Measurements from ENCODE around the gene ISYNA1. TPM values are rescaled to one million over a fixed set of nuclear protein-coding genes. Genes with fewer than 3 reads are reported as not detected.

ISYNA1 gene
- total and polyA plus RNA-seq, 12 donors, result 3.2 to 313 (median 78.7) TPM

DNA sequence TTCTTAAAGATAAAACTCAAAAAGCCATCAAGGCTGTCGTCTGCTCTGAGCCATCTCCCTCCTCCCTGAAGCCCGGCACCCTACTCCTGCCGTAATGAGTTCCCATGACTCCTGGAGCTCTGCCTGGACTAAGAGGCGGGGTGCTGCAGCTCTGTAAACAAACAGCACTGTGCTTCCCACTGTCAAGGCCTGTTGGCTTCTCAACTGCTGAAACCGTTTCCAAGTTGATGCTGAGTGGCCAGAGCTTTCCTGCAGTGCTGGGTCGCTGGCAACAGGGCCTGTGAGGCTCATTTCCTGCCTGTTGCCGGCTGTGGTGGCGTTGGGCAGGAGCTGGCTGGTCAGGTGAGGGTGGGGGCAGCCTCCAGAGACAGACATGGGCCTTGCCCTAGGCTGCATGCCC is 26.7 kb upstream of the ISYNA1 start:
- Histone ChIP-seq H3K4me3 (no peak overlapping the region), H3K4me1 (replicated peaks in 1 of 2) (peaks cover 23 to 53% of the 10 kb centered on the region in 2 donors), H3K27ac (peak overlapping the region; percentile 48 to 89 (median 70)), H3K27me3 (no peaks in the 10 kb centered on the region), H3K36me3 (replicated peaks in 1 of 2) (peaks cover 0 to 26% of the 10 kb centered on the region in 2 donors), H3K9me3 (replicated peaks in 1 of 3) (no peaks in the 10 kb centered on the region)
- 0 to 35% (median 13%) methylated on average over 5 to 8 of the region's 8 CpGs for WGBS, 4 donors
- peak; percentile 81 to 96 (median 94) for DNase-seq
- intact Hi-C loops (cut with DNase I), result loop anchor here (5.0 to 10.0 kb wide), 4 partner anchors 50 to 460 kb away; no protein-coding TSS in a partner anchor
- no peak for TF ChIP-seq CTCF (IDR thresholded peaks at IDR 0.05)
- TF ChIP-seq POLR2A (IDR thresholded peaks at IDR 0.05), result peak in 1 of 2 donors; percentile 69

- peaks cover 32 to 69% of the 10 kb centered on the region in 2 donors for H3K4me1 ChIP-seq (replicated peaks in 1 of 2)
- H3K9me3 ChIP-seq (replicated peaks in 1 of 3), result no peaks in the 10 kb centered on the region
- peak overlapping the region in 2 of 5 donors; percentile 26 to 94 for H3K27ac ChIP-seq
- DNase-seq, result peak in 1 of 7 donors; percentile 38
- peaks cover 0 to 41% of the 10 kb centered on the region in 2 donors for H3K36me3 ChIP-seq (replicated peaks in 1 of 2)
- no peaks in the 10 kb centered on the region for H3K27me3 ChIP-seq
- WGBS, 4 donors, result 87 to 97% (median 94%) methylated on average over 10 to 22 of the region's 22 CpGs
- H3K4me3 ChIP-seq, result no peak overlapping the region
- no peak for TF ChIP-seq POLR2A (IDR thresholded peaks at IDR 0.05)
- no peak for TF ChIP-seq CTCF (IDR thresholded peaks at IDR 0.05)
- intact Hi-C loops (cut with DNase I), result loop anchor here in 1 of 2 donors (10.0 kb wide), 3 partner anchors 53 to 463 kb away; no protein-coding TSS in a partner anchor
Observed at GRCh38 chr19:18461471-18461870, 23.5 kb upstream of the ISYNA1 start.

DNA sequence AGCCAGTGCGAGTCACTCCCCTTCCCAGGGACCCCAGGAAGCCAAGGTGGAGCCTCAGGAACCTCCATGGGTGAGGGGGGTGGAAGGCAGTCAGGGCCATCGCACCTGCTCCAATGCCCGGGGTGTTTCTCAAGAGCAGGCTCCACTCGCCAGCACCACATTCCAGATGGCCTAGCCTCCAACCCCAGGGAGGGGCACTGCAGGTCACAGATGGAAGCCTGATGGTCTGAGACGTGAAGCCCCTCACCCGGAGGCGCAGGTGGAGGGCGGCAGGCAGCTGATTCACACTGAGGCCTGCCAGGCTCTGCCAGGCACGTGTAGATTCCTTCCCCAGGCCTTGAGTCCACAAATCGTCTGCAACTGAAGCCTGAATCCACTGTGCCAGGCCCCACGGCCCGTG is 23.0 kb upstream of the ISYNA1 start:
- WGBS, 4 donors, result 74 to 85% (median 80%) methylated on average over 4 to 12 of the region's 12 CpGs
- Histone ChIP-seq H3K36me3 (replicated peaks in 1 of 2) (peaks cover 0 to 47% of the 10 kb centered on the region in 2 donors), H3K27me3 (no peaks in the 10 kb centered on the region), H3K4me1 (replicated peaks in 1 of 2) (peaks cover 32 to 66% of the 10 kb centered on the region in 2 donors), H3K9me3 (replicated peaks in 1 of 3) (no peaks in the 10 kb centered on the region), H3K4me3 (no peak overlapping the region), H3K27ac (peak overlapping the region in 2 of 5 donors; percentile 89 to 94)
- intact Hi-C loops (cut with DNase I), result loop anchor here in 1 of 2 donors (10.0 kb wide), 3 partner anchors 54 to 464 kb away; no protein-coding TSS in a partner anchor
- no peak for DNase-seq
- no peak for TF ChIP-seq POLR2A (IDR thresholded peaks at IDR 0.05)
- TF ChIP-seq CTCF (IDR thresholded peaks at IDR 0.05), result no peak

- Histone ChIP-seq H3K36me3 (replicated peaks in 1 of 2) (peaks cover 0 to 47% of the 10 kb centered on the region in 2 donors), H3K4me1 (replicated peaks in 1 of 2) (peaks cover 21 to 44% of the 10 kb centered on the region in 2 donors)
- no peak for DNase-seq
Observed at GRCh38 chr19:18457483-18458331, 19.8 kb upstream of the ISYNA1 start.

More at GRCh38 chr19:18457483-18458331, 19.8 kb upstream of the ISYNA1 start:
- intact Hi-C loops (cut with DNase I), result loop anchor here (10.0 kb wide), 2 partner anchors 137 to 397 kb away; no protein-coding TSS in a partner anchor
- TF ChIP-seq POLR2A (IDR thresholded peaks at IDR 0.05), result no peak
- TF ChIP-seq CTCF (IDR thresholded peaks at IDR 0.05), result no peak
- H3K9me3 ChIP-seq (replicated peaks in 1 of 3), result no peaks in the 10 kb centered on the region
- H3K4me3 ChIP-seq, result no peak overlapping the region
- peak overlapping the region in 2 of 5 donors; percentile 42 to 44 for H3K27ac ChIP-seq
- no peaks in the 10 kb centered on the region for H3K27me3 ChIP-seq
- WGBS, 4 donors, result 72 to 77% (median 75%) methylated on average over 15 to 21 of the region's 21 CpGs

Measured in adrenal gland (tissue), 12 donors.